ENCODE data around the gene CACUL1. TPM values are rescaled to one million over a fixed set of nuclear protein-coding genes. Genes with fewer than 3 reads are reported as not detected.

Gene CACUL1
- total RNA-seq, 1 donor from 2014 or later, result 32.1 TPM

- no peak for TF ChIP-seq CTCF (IDR thresholded peaks at IDR 0.05)
- H3K27me3 Mint-ChIP-seq (ENCODE audit: low read depth), result no peaks in the 10 kb centered on the region
- DNase-seq (ENCODE audit: low spot score), result no peak
- H3K4me3 Mint-ChIP-seq (ENCODE audit: unreplicated experiment), result no peak overlapping the region
- no peak overlapping the region for H3K27ac Mint-ChIP-seq (ENCODE audit: unreplicated experiment)
- peaks cover 12% of the 10 kb centered on the region for H3K4me1 Mint-ChIP-seq (ENCODE audit: low read depth)
- no peaks in the 10 kb centered on the region for H3K9me3 Mint-ChIP-seq (ENCODE audit: low read depth)
- H3K36me3 Mint-ChIP-seq (ENCODE audit: low read depth), result peaks cover 4% of the 10 kb centered on the region
Measured at GRCh38 chr10:118669835-118670234, 84.9 kb downstream of the CACUL1 start.

- Mint-ChIP-seq H3K36me3 (ENCODE audit: low read depth) (peaks cover 4% of the 10 kb centered on the region), H3K27me3 (ENCODE audit: low read depth) (peaks cover 2% of the 10 kb centered on the region), H3K9me3 (ENCODE audit: low read depth) (no peaks in the 10 kb centered on the region), H3K4me1 (ENCODE audit: low read depth) (peaks cover 12% of the 10 kb centered on the region), H3K4me3 (ENCODE audit: unreplicated experiment) (no peak overlapping the region), H3K27ac (ENCODE audit: unreplicated experiment) (no peak overlapping the region)
- TF ChIP-seq CTCF (IDR thresholded peaks at IDR 0.05), result no peak
- DNase-seq (ENCODE audit: low spot score), result no peak
Measured at GRCh38 chr10:118669020-118669791, 85.6 kb downstream of the CACUL1 start.

GRCh38 chr10:118668228-118668952, 86.4 kb downstream of the CACUL1 start:
- Mint-ChIP-seq H3K27ac (ENCODE audit: unreplicated experiment) (no peak overlapping the region), H3K27me3 (ENCODE audit: low read depth) (peaks cover 4% of the 10 kb centered on the region), H3K9me3 (ENCODE audit: low read depth) (peaks cover under 1% of the 10 kb centered on the region), H3K36me3 (ENCODE audit: low read depth) (no peaks in the 10 kb centered on the region), H3K4me3 (ENCODE audit: unreplicated experiment) (no peak overlapping the region), H3K4me1 (ENCODE audit: low read depth) (peaks cover 12% of the 10 kb centered on the region)
- DNase-seq (ENCODE audit: low spot score), result no peak
- peak; percentile 11 for TF ChIP-seq CTCF (IDR thresholded peaks at IDR 0.05)

- peaks cover 12% of the 10 kb centered on the region for H3K4me1 Mint-ChIP-seq (ENCODE audit: low read depth)
- H3K4me3 Mint-ChIP-seq (ENCODE audit: unreplicated experiment), result no peak overlapping the region
- H3K36me3 Mint-ChIP-seq (ENCODE audit: low read depth), result no peaks in the 10 kb centered on the region
- H3K27ac Mint-ChIP-seq (ENCODE audit: unreplicated experiment), result no peak overlapping the region
- peaks cover 4% of the 10 kb centered on the region for H3K27me3 Mint-ChIP-seq (ENCODE audit: low read depth)
- peaks cover 4% of the 10 kb centered on the region for H3K9me3 Mint-ChIP-seq (ENCODE audit: low read depth)
- DNase-seq (ENCODE audit: low spot score), result no peak
- TF ChIP-seq CTCF (IDR thresholded peaks at IDR 0.05), result no peak
Measured at GRCh38 chr10:118667732-118668131, 87.0 kb downstream of the CACUL1 start.

- peaks cover 5% of the 10 kb centered on the region for H3K36me3 Mint-ChIP-seq (ENCODE audit: low read depth)
- H3K27ac Mint-ChIP-seq (ENCODE audit: unreplicated experiment), result no peak overlapping the region
- DNase-seq (ENCODE audit: low spot score), result no peak
- no peak overlapping the region for H3K4me3 Mint-ChIP-seq (ENCODE audit: unreplicated experiment)
- peaks cover 14% of the 10 kb centered on the region for H3K9me3 Mint-ChIP-seq (ENCODE audit: low read depth)
- peaks cover 4% of the 10 kb centered on the region for H3K27me3 Mint-ChIP-seq (ENCODE audit: low read depth)
- peaks cover 12% of the 10 kb centered on the region for H3K4me1 Mint-ChIP-seq (ENCODE audit: low read depth)
- TF ChIP-seq CTCF (IDR thresholded peaks at IDR 0.05), result no peak
Measured at GRCh38 chr10:118666350-118666749, 88.4 kb downstream of the CACUL1 start.
